Stomach smooth muscle (tissue), 2 donors: ENCODE results near the gene BACH1.

Source experiments
- H3K27ac ChIP-seq: one replicate; pipeline ENCODE4 v1.7.0; 2013; ENCODE audit warnings: mild to moderate bottlenecking, low read length, inconsistent platforms
- H3K27me3 ChIP-seq, 2 donors: one replicate each; pipeline ENCODE4 v1.7.0; 2013; ENCODE audit warnings: low read length in 2 of 2; ENCODE audit not compliant: insufficient read depth in 2 of 2, control insufficient read depth in 1 of 2
- H3K36me3 ChIP-seq, 2 donors: one replicate each; pipeline ENCODE4 v1.7.0; 2013; ENCODE audit warnings: low read length in 2 of 2; ENCODE audit not compliant: control insufficient read depth in 2 of 2, insufficient read depth in 2 of 2
- H3K4me1 ChIP-seq: one replicate; pipeline ENCODE4 v1.7.0; 2013; ENCODE audit warnings: low read length; ENCODE audit not compliant: control insufficient read depth, insufficient read depth
- H3K4me3 ChIP-seq, 2 donors: one replicate each; pipeline ENCODE4 v1.7.0; 2013; ENCODE audit warnings: low read length in 2 of 2
- H3K9ac ChIP-seq, 2 donors: one replicate each; pipeline ENCODE4 v1.7.0; 2013; ENCODE audit warnings: low read length in 2 of 2, mild to moderate bottlenecking in 1 of 2
- H3K9me3 ChIP-seq, 2 donors: one replicate each; pipeline ENCODE4 v1.7.0; 2013; ENCODE audit warnings: low read length in 2 of 2; ENCODE audit not compliant: control insufficient read depth in 2 of 2
- donor health status: healthy.
- donor health status: Pancreatic carcinoma.

Gene BACH1

DNA sequence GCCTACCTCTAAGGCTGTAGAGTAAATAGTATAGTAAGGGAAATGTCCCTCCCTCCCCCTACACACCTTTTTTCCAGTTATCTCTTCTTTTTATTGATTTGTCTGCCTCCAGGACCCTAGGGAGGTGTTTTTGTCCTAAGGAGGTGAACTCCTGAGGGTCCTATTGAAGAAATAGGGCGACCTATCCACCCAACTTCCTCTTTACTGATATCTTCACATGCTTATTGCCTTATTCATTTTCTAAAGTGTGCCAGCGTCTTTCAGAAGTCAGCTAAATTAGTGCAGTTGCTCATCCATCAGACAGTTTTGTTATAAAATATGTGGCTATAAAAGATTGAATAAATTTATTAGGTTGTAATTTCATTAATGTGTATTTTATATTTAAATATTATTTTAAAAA is 5.9 kb downstream of the BACH1 start:
- Histone ChIP-seq H3K36me3 (no peaks in the 10 kb centered on the region), H3K9ac (no peak overlapping the region), H3K9me3 (no peaks in the 10 kb centered on the region), H3K4me1 (peaks cover 45% of the 10 kb centered on the region), H3K27ac (no peak overlapping the region), H3K4me3 (peak overlapping the region in 1 of 2 donors; percentile 24), H3K27me3 (no peaks in the 10 kb centered on the region)

DNA sequence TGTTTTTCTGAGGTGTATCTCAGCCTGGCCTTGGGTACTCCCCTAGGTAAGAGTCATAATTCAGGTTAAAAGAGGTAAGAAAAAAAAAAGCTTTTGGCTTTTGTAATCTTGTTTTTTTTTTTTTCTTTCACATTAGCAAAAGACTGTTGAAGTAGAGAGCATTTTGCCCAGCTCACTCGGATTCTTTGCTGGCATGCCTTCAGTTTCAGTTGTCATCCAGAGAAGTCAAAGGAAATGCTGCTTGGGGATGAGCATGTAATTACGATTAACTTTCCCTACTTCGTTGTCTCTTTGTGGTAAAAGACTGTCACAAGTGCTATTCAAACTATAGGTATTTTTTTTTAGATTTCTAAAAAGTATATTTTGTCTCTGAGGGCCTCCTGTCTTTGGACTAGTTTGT is 6.3 kb downstream of the BACH1 start:
- no peaks in the 10 kb centered on the region for H3K36me3 ChIP-seq
- peaks cover 42% of the 10 kb centered on the region for H3K4me1 ChIP-seq
- H3K27ac ChIP-seq: no peak overlapping the region
- no peaks in the 10 kb centered on the region for H3K9me3 ChIP-seq
- no peaks in the 10 kb centered on the region for H3K27me3 ChIP-seq
- H3K9ac ChIP-seq: no peak overlapping the region
- no peak overlapping the region for H3K4me3 ChIP-seq

DNA sequence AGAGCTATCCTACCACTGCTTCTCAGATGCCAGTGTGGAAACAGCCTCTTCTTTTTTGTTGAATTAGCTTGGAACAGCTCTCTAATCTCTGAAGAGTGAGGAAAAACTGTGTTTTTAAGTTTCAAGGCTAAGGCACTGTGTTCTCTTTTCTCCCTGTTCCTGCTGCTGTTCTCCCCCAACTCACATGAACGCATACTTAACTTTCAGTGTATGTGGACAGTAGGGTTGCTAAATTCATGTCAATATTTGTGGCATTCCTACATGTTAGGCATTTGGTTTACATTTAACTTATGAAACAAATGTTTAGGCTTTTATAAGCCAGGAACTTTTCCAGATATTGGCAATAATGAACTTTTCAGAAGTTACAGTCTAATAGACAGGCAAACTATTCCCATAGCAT is 6.8 kb downstream of the BACH1 start:
- H3K27ac ChIP-seq: no peak overlapping the region
- H3K4me1 ChIP-seq: peaks cover 37% of the 10 kb centered on the region
- no peaks in the 10 kb centered on the region for H3K9me3 ChIP-seq
- H3K36me3 ChIP-seq: no peaks in the 10 kb centered on the region
- H3K4me3 ChIP-seq: no peak overlapping the region
- H3K27me3 ChIP-seq: no peaks in the 10 kb centered on the region
- peak overlapping the region; percentile 0 to 6 for H3K9ac ChIP-seq

DNA sequence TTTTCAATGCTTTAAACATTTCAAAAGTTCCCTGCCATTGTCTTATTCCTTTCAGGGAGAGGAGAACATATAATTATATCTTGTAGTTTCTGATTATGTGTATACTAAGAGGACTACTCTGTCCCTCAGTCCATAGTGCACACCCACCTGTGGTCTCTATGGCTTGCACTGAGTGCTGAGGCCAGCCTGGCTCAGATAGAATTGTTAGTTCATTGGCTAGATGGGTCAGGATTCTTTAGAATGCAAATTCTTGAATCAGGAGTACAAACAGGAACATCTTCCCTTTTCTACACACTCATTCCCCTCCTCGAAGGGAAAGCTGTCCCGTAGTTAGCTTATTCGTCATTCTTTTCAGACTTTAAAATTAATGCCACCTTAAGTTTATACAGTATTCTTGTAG is 8.2 kb downstream of the BACH1 start:
- Histone ChIP-seq H3K36me3 (no peaks in the 10 kb centered on the region), H3K27ac (no peak overlapping the region), H3K9ac (no peak overlapping the region), H3K27me3 (no peaks in the 10 kb centered on the region), H3K9me3 (no peaks in the 10 kb centered on the region), H3K4me1 (peaks cover 33% of the 10 kb centered on the region), H3K4me3 (no peak overlapping the region)

DNA sequence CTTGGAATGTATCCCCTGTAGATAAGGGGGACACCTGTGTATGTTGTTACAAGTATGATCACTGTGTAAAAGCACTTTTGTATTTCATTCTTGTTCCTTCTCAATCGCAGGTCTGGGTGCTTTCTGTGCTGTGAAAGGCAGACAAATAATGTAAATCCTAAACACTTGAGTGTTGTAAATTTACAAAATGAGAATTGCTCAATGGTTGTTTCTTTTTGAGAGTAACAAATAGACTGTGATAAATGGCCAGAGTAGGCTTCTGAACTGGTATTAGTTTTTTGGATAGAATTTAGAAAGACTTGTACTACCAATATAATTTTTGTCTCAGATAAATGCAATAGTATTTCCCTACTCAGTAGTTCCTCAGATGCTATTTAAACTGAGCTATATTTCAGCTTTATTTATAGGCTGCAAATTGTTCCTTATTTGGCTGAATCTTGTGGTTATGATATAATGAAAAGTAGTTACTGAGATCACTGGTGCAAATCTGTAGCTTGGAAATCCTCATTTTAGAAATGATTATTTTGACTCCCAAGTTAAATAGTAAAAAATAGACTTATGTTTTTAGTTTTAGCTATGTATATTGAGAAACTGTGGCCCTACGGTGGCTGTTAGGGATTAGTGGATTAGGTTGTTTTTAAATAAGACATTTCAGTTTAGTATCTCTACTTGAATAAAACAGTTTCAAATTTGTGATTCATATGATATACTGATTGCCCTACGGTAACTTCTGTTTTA is 9.2 kb downstream of the BACH1 start:
- no peaks in the 10 kb centered on the region for H3K9me3 ChIP-seq
- no peak overlapping the region for H3K27ac ChIP-seq
- peaks cover 27% of the 10 kb centered on the region for H3K4me1 ChIP-seq
- no peaks in the 10 kb centered on the region for H3K36me3 ChIP-seq
- no peak overlapping the region for H3K9ac ChIP-seq
- no peak overlapping the region for H3K4me3 ChIP-seq
- H3K27me3 ChIP-seq: no peaks in the 10 kb centered on the region

DNA sequence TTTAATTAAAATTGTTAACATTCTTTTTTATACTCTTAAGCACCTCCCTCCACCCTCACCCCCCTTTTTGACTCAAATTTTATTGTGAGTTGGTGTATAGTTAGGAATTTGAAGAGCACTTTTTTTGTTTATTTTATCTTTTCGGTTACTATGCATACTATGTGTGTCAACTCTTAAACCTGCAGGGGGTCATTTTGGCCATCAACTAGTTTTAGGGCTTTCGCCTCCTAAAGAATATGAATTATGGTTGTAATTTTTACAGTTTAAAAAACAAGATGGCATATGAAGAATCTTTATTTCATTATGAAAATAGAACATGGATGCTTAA is 9.7 kb downstream of the BACH1 start:
- Histone ChIP-seq H3K36me3 (no peaks in the 10 kb centered on the region), H3K4me3 (no peak overlapping the region), H3K27ac (no peak overlapping the region), H3K27me3 (no peaks in the 10 kb centered on the region), H3K9me3 (no peaks in the 10 kb centered on the region), H3K9ac (no peak overlapping the region), H3K4me1 (peaks cover 24% of the 10 kb centered on the region)

DNA sequence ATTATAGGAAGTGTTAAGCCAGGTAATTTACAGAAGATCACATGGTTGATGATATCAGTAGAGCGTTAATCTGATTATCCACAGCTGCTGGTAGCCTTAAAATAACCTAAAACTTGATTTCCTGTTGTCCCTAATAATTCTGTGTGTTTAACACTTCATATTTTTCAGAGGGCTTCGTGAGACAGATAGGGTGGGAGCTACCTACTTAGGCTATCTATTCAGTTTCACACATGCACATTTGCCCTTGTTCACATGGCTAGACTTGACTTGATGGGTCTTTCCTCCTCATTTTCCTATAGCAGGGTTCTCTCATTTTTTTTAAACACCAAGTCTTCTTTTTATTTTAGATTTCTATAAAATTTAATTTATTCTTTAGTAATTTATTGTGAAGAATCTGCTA is 11.0 kb downstream of the BACH1 start:
- Histone ChIP-seq H3K9me3 (no peaks in the 10 kb centered on the region), H3K36me3 (no peaks in the 10 kb centered on the region), H3K4me1 (peaks cover 20% of the 10 kb centered on the region)

DNA sequence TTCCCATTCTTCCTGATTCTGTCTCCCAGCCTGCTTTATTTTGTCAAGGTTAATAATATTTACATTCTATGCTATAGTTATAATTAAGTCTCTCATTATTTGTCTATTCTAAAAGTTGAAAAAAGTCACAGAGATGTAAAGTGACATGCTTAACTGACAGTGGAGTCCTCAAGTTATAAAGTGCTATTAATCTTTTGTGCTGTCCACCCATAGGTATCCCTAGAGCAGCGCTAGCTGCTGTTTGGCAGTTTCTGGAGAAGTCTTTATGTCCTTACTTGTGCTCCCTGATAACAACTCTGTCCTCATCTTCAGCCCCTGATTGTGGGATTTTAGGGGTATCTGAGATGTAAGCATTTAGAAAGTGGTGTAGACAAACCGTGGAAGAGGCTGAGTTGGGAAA is 13.1 kb downstream of the BACH1 start:
- Histone ChIP-seq H3K4me3 (no peak overlapping the region), H3K36me3 (no peaks in the 10 kb centered on the region), H3K27me3 (no peaks in the 10 kb centered on the region), H3K9ac (no peak overlapping the region), H3K9me3 (no peaks in the 10 kb centered on the region), H3K4me1 (peaks cover 7% of the 10 kb centered on the region), H3K27ac (no peak overlapping the region)

More for the DNA sequence above, 11.0 kb downstream of the BACH1 start:
- H3K9ac ChIP-seq: no peak overlapping the region
- no peak overlapping the region for H3K4me3 ChIP-seq
- H3K27ac ChIP-seq: no peak overlapping the region
- H3K27me3 ChIP-seq: no peaks in the 10 kb centered on the region

DNA sequence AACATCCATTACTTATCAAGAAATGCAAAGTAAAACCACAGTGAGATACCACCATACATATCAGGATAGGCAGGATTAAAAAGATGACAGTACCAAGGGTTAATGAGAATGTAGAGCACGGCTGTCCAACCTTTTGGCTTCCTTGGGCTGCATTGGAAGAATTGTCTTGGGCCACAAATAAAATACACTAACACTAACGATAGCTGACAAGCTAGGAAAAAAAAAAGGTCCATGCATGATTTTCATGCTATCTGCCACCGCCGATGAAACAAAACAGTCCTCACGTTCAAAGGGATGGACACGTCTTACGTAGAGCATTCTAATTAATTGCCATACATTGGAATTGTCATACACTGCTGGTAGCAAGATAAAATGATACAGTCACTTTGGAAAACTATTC is 14.3 kb downstream of the BACH1 start:
- Histone ChIP-seq H3K4me1 (peaks cover 6% of the 10 kb centered on the region), H3K27me3 (no peaks in the 10 kb centered on the region), H3K36me3 (no peaks in the 10 kb centered on the region), H3K27ac (no peak overlapping the region), H3K4me3 (no peak overlapping the region), H3K9me3 (no peaks in the 10 kb centered on the region), H3K9ac (no peak overlapping the region)

DNA sequence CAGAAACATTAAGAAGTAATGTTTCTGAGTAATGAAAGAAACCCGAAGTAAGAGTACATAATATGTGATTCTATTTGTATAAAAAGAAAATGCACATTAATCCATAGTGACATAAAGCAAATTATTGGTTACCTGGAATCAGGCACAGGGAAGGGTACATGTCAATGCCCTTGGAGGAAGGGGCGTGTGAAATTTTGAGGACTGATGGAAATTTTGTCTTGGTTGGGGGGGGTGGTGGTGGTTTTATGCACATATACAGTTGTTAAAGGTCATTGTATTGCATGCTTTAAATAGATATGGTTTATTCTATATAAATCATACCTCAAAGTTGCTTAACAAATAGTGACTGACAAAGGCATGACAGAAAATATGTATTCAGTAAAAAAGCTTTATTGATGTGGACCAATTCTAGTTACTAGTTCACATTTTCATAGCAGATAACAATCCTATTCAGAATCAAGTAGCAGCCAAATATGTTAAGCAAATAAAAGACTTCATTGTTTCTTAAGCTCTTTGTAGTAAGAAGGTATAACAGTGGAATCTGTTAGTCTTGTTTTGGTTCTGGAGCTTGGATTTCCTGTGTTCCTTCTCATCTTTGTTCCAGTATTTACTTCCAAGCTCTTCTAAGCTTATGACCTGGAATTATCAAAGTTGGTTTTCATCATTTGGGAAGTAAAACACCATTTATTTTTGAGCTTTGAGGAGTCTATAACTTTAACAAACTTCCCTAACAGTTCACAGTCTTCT is 15.1 kb downstream of the BACH1 start:
- Histone ChIP-seq H3K9ac (no peak overlapping the region), H3K27me3 (no peaks in the 10 kb centered on the region), H3K4me3 (no peak overlapping the region), H3K9me3 (no peaks in the 10 kb centered on the region), H3K36me3 (no peaks in the 10 kb centered on the region), H3K27ac (no peak overlapping the region), H3K4me1 (peaks cover 12% of the 10 kb centered on the region)

DNA sequence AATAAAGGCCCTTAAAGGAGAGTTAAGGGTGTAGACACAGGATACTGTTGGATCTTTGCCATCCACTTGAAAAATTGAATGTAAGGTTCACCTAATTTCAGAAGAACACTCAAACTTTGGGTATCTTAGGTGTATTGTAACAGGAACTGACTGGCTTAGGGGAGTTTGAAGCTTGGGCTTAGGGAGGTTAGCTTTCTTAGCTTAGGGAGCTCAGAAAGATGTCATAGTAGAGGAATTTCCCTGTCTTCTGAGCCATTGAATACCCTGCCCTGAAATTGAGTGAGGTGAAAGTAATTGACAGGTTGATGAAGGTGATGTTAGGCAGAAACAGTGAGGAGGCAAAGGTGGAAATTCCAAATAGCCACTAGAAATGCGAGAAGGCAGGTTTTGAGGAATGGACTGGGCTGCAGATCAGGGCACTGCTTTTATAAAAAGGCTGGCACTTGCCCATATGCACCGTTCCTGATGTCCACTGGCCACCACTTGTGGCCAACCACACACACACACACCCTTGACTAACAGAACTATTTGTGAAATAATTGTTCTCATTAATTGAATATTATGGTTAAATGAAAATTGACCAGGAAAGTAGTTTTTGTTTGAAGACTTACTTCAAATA is 16.5 kb downstream of the BACH1 start:
- Histone ChIP-seq H3K4me1 (peaks cover 12% of the 10 kb centered on the region), H3K27me3 (no peaks in the 10 kb centered on the region), H3K27ac (no peak overlapping the region), H3K4me3 (no peak overlapping the region), H3K36me3 (no peaks in the 10 kb centered on the region), H3K9me3 (no peaks in the 10 kb centered on the region), H3K9ac (no peak overlapping the region)
